K562 (cell line): Measurements from ENCODE around the gene SPI1. TPM values are rescaled to one million over a fixed set of nuclear protein-coding genes. Genes with fewer than 3 reads are reported as not detected.

Experiments
- ATAC-seq: fragments of 200-7000 bp; cut with Tn5 transposase; 3 replicates; pipeline ENCODE4 v1.9.1; 2020; ENCODE audit warnings: moderate library complexity
- BruUV-seq: library from RNA; stranded (reverse); fragments of 400-500 nt; replicated peaks from 2 replicates; lab custom pipeline; 2021; lab: Mats Ljungman, UMichigan
- CTCF ChIA-PET: fragments of 300-600 bp; formaldehyde crosslinking; extraction: SDS; loops from one replicate; lab custom pipeline; 2021; ENCODE audit warnings: low intra/inter-chr PET ratio; lab: Yijun Ruan, JAX
- POLR2A ChIA-PET: fragments of 300-600, 350-650 bp; sonication (Branson Sonifier 250); formaldehyde crosslinking; extraction: SDS; loops from one replicate; lab custom pipeline; 2021; ENCODE audit warnings: antibody characterized with exemption, inconsistent platforms; lab: Yijun Ruan, JAX
- DNase-seq, 4 experiments: peaks; one replicate each; pipeline versions ENCODE4 v3.0.0 to v3.0.0-alpha.2; 2011 to 2018; ENCODE audit warnings: low spot score in 3 of 4, mixed read lengths in 3 of 4; ENCODE audit errors: extremely low read depth in 1 of 4
- FAIRE-seq: peaks from 2 replicates; lab custom pipeline; 2011; peaks lifted over from hg19 to GRCh38; lab: Jason Lieb, UNC
- H2AFZ ChIP-seq: 2 replicates; pipeline ENCODE4 v1.6.0; 2011; ENCODE audit warnings: low read depth, low read length, control low read depth, inconsistent platforms
- H3K27ac ChIP-seq: fragments of 200-600 bp; 3 replicates; pipeline ENCODE4 v1.8.0; 2011; ENCODE audit warnings: low read depth, mild to moderate bottlenecking, control low read depth, inconsistent platforms, low read length, moderate library complexity, mixed read lengths; ENCODE audit errors: extremely low read depth
- H3K27me3 ChIP-seq, 2 experiments: fragments of 300-600 bp in 1 of 2; 2 replicates in 1 of 2; 3 replicates in 1 of 2; pipeline versions ENCODE4 v1.6.0 to v1.8.0; 2011; ENCODE audit warnings: inconsistent platforms in 2 of 2, low read length in 2 of 2, mild to moderate bottlenecking in 1 of 2, mixed read lengths in 1 of 2, moderate library complexity in 1 of 2; ENCODE audit not compliant: control insufficient read depth in 2 of 2, insufficient read depth in 2 of 2
- H3K36me3 ChIP-seq: fragments of 300-600 bp; 3 replicates; pipeline ENCODE4 v1.8.0; 2011; ENCODE audit warnings: mild to moderate bottlenecking, low read length, inconsistent platforms; ENCODE audit not compliant: control insufficient read depth, insufficient read depth
- H3K4me1 ChIP-seq, 2 experiments: fragments of 200-600 bp in 1 of 2; replicated peaks in 1 of 2; 2 replicates in 1 of 2; 3 replicates in 1 of 2; pipeline versions ENCODE4 v1.5.1 to v1.8.0; 2011; ENCODE audit warnings: inconsistent platforms in 2 of 2, low read length in 2 of 2, mild to moderate bottlenecking in 1 of 2, mixed read lengths in 1 of 2, moderate library complexity in 1 of 2; ENCODE audit not compliant: control insufficient read depth in 2 of 2, insufficient read depth in 2 of 2
- H3K4me2 ChIP-seq: 2 replicates; pipeline ENCODE4 v1.6.1; 2011; ENCODE audit warnings: low read length, control low read depth, inconsistent platforms, mixed read lengths; ENCODE audit not compliant: insufficient read depth
- H3K4me3 ChIP-seq: fragments of 200-600 bp; sonication (generic), shearing (Covaris generic); 2 replicates; pipeline ENCODE4 v1.5.1; 2016; ENCODE audit warnings: control low read depth, inconsistent platforms
- H3K79me2 ChIP-seq: fragments of 200-600 bp; 3 replicates; pipeline ENCODE4 v1.8.0; 2011; ENCODE audit warnings: low read length, inconsistent platforms; ENCODE audit not compliant: control insufficient read depth, insufficient read depth
- H3K9ac ChIP-seq, 2 experiments: 2 replicates each; pipeline versions ENCODE4 v1.6.0 to v1.6.1; 2011; ENCODE audit warnings: low read depth in 2 of 2, low read length in 2 of 2, control low read depth in 1 of 2, inconsistent platforms in 1 of 2, mild to moderate bottlenecking in 1 of 2, mixed read lengths in 1 of 2; ENCODE audit not compliant: insufficient read depth in 1 of 2
- H3K9me1 ChIP-seq: one replicate; pipeline ENCODE4 v1.6.0; 2011; ENCODE audit warnings: inconsistent platforms, mild to moderate bottlenecking, low read length, moderate library complexity; ENCODE audit not compliant: control insufficient read depth, insufficient read depth
- H3K9me3 ChIP-seq: replicated peaks from 2 replicates; pipeline ENCODE4 v1.5.1; 2011; ENCODE audit warnings: low read depth, low read length, inconsistent platforms; ENCODE audit not compliant: control insufficient read depth, insufficient read depth
- H4K20me1 ChIP-seq: replicated peaks from 2 replicates; pipeline ENCODE4 v1.6.1; 2011; ENCODE audit warnings: low read length, inconsistent platforms, mixed read lengths; ENCODE audit not compliant: control insufficient read depth, insufficient read depth
- FOXP1 ChIP-seq: sonication (generic); formaldehyde crosslinking; IDR thresholded peaks from 2 replicates; pipeline ENCODE4 v1.8.0; 2022; ENCODE audit warnings: mild to moderate bottlenecking, missing genetic modification reagents
- HNRNPLL ChIP-seq: fragments of 200-400 bp; formaldehyde crosslinking; IDR thresholded peaks from 2 replicates; pipeline ENCODE4 v1.6.1; 2017; ENCODE audit warnings: low read length, low read depth, mild to moderate bottlenecking; ENCODE audit not compliant: poor library complexity, severe bottlenecking
- MAX ChIP-seq: sonication (generic); formaldehyde crosslinking; IDR thresholded peaks from 2 replicates; pipeline ENCODE4 v1.9.0; 2022; ENCODE audit warnings: mild to moderate bottlenecking, missing genetic modification reagents
- PKNOX1 ChIP-seq: fragments of 450-650 bp; IDR thresholded peaks from 2 replicates; pipeline ENCODE4 v1.6.1; 2016
- POLR2A ChIP-seq: fragments of 450-650 bp; conservative IDR thresholded peaks from 2 replicates; pipeline ENCODE4 v1.6.1; 2016
- POLR2G ChIP-seq: fragments of 200-400 bp; formaldehyde crosslinking; IDR thresholded peaks from 2 replicates; pipeline ENCODE4 v1.6.1; 2017; ENCODE audit warnings: low read depth, mild to moderate bottlenecking, antibody characterized with exemption, low read length, moderate library complexity
- RBFOX2 ChIP-seq: fragments of 200-400 bp; formaldehyde crosslinking; IDR thresholded peaks from 2 replicates; pipeline ENCODE4 v1.6.1; 2017; ENCODE audit warnings: low read depth, mild to moderate bottlenecking, low read length, moderate library complexity
- TRIM28 ChIP-seq: fragments of 450-650 bp; IDR thresholded peaks from 2 replicates; pipeline ENCODE4 v1.6.1; 2017
- ZBTB33 ChIP-seq: sonication (generic); formaldehyde crosslinking; IDR thresholded peaks from 2 replicates; pipeline ENCODE4 v1.8.1; 2023; ENCODE audit warnings: mild to moderate bottlenecking, missing genetic modification reagents
- WGBS: fragments of 100-300 bp; shearing (Covaris generic); methylation state at CpG from one replicate; pipeline ENCODE4 v1.1.6; 2016; ENCODE audit warnings: low coverage, mixed read lengths; ENCODE audit not compliant: insufficient coverage; ENCODE audit errors: missing lambda C conversion rate; 5-methylcytosine and 5-hydroxymethylcytosine counted together
- in situ Hi-C: fragments of 300-500 bp; cut with MboI; formaldehyde crosslinking; loops from 4 replicates; pipeline ENCODE4 v1.15.0; 2018; ENCODE audit warnings: inconsistent platforms, mixed read lengths
- intact Hi-C: fragments of 100-400 bp; cut with micrococcal nuclease; formaldehyde crosslinking; loops from 2 replicates; pipeline ENCODE4 v1.14.2; 2022
- polyA plus RNA-seq, 8 experiments: library from polyadenylated mRNA; depleted of rRNA in 4 of 8; stranded (reverse) in 5 of 8; unstranded in 3 of 8; fragments of >200 nt; fragmentation: Nextera tagmentation in 2 of 8; fragmentation: Illumina TruSeq in 1 of 8; extraction: Ambion mirVana in 2 of 8; extraction: Trizol in 1 of 8; gene quantifications; 2 replicates each; pipeline versions ENCODE4 v1.2.1 to v1.2.3, GENCODE V29; 2011 to 2014; ENCODE audit warnings: inconsistent platforms in 1 of 8, missing spikeins in 1 of 8
- total RNA-seq, 7 experiments: library from RNA; depleted of rRNA in 6 of 7; stranded (reverse); fragments of >200 nt in 6 of 7; fragmentation: Illumina TruSeq in 2 of 7; extraction: Trizol in 2 of 7; gene quantifications; 2 replicates each; pipeline versions ENCODE4 v1.2.1 to v1.2.3, GENCODE V29; 2011 to 2021; ENCODE audit warnings: low replicate concordance in 1 of 7

The SPI1 gene
- total and polyA plus RNA-seq, 9 of the 15 experiments (the other 6 are each of a cell fraction or from before 2014, with no cell fraction given) = 0.10 to 33.7 (median 10.3) TPM

- peak; percentile 6; the same call in 2 of the 3 replicates for ATAC-seq
- no peak for DNase-seq
- no peak overlapping the region for H2AFZ ChIP-seq
- no peak overlapping the region for H3K4me2 ChIP-seq
- H3K9me1 ChIP-seq = peaks cover 10% of the 10 kb centered on the region
- in situ Hi-C loops (no loop called here), intact Hi-C loops (no loop called here)
- peaks cover 28% of the 10 kb centered on the region for H3K36me3 ChIP-seq
- FAIRE-seq = no peak
- H3K27ac ChIP-seq = no peak overlapping the region
- 83% methylated on average over 27 of the region's 31 CpGs for WGBS
- CTCF ChIA-PET = interaction anchor here (0.7 kb wide), 1 partner anchor 61 kb away, joined by 3 read pairs; no protein-coding TSS in a partner anchor
- TF ChIP-seq POLR2G = peak; percentile 75
- TF ChIP-seq FOXP1 (CRISPR knock-in tag) = 0 out of 2 replicates have a peak, but pooled peaks have one; percentile 33
- no peak for TF ChIP-seq TRIM28
- peak; percentile 95 for TF ChIP-seq ZBTB33 (CRISPR knock-in tag)
- 0 out of 2 replicates have a peak, but pooled peaks have one; percentile 12 for TF ChIP-seq MAX (CRISPR knock-in tag)
- no peak for TF ChIP-seq PKNOX1
- TF ChIP-seq RBFOX2 = peak; percentile 16; the same call in 1 of the 2 replicates
- TF ChIP-seq HNRNPLL = peak; percentile 35
- peak; percentile 31; the same call in 1 of the 2 replicates for TF ChIP-seq POLR2A
- no peaks in the 10 kb centered on the region for H3K9me3 ChIP-seq
- H3K79me2 ChIP-seq = no peaks in the 10 kb centered on the region
- no peak overlapping the region for H3K4me3 ChIP-seq
- POLR2A ChIA-PET = interaction anchor here (2.9 kb wide), 1 partner anchor 11 kb away, joined by 23 read pairs; the partner anchor contains the start of gene PSMC3
- no peaks in the 10 kb centered on the region for H3K27me3 ChIP-seq
- peaks cover 9% of the 10 kb centered on the region; the same call in 1 of the 2 replicates for H4K20me1 ChIP-seq
- BruUV-seq = no TSS peak
- peaks cover 0 to 53% of the 10 kb centered on the region in 2 experiments; a peak in 2 of 5 replicates for H3K4me1 ChIP-seq
- H3K9ac ChIP-seq = peak overlapping the region in 1 of 2 experiments; percentile 55; a peak in 1 of 4 replicates
Measured at GRCh38 chr11:47415091-47415854, 36.9 kb upstream of the SPI1 start.
